Astrocyte of the spinal cord (primary cell): ENCODE results near the gene AADACL4.
A peak's percentile ranks its signal among the peaks of the same experiment; 100 is the strongest.
"Not testable (repeated sequence)": the region's sequence is repeated elsewhere in the genome, so short reads cannot be mapped to it uniquely, and the experiment has no call there.

Experiments used
- DNase-seq: peaks from one replicate; pipeline ENCODE4 v3.0.0; 2011; ENCODE audit warnings: low read depth, low spot score
- H3K4me3 ChIP-seq: 2 replicates; pipeline ENCODE4 v1.5.1; 2011; ENCODE audit warnings: low read depth, mild to moderate bottlenecking, low read length, moderate library complexity
- in situ Hi-C: cut with HindIII; loops from 2 replicates; pipeline ENCODE4 v1.10.0; 2017; ENCODE audit warnings: low sequenced_read_pairs
- TF ChIP-seq, protein P1 (sequence below): IDR thresholded peaks from 2 replicates; pipeline ENCODE4 v1.5.1; 2012; ENCODE audit warnings: low read depth, mild to moderate bottlenecking, low read length, inconsistent platforms

Gene AADACL4

DNA sequence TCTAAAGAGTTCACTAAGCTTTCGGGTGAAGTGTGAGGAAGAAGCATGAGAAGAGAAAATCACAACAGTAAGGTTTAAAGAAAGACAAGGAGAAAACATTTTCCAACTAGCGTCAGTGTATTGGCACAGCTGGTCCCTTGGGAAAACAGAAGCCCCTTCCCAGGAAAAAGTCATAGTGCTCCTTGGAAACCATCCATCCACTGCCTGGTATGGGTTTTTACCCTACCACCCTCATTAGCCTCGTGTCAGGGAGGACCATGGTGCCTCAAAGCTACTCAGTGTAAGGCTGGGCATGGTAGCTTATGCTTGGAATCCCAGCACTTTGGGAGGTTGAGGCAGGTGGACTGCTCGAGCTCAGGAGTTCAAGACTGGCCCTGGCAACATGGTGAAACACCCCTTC, 12.7 kb downstream of the AADACL4 start:
- TF ChIP-seq, protein P1, sequence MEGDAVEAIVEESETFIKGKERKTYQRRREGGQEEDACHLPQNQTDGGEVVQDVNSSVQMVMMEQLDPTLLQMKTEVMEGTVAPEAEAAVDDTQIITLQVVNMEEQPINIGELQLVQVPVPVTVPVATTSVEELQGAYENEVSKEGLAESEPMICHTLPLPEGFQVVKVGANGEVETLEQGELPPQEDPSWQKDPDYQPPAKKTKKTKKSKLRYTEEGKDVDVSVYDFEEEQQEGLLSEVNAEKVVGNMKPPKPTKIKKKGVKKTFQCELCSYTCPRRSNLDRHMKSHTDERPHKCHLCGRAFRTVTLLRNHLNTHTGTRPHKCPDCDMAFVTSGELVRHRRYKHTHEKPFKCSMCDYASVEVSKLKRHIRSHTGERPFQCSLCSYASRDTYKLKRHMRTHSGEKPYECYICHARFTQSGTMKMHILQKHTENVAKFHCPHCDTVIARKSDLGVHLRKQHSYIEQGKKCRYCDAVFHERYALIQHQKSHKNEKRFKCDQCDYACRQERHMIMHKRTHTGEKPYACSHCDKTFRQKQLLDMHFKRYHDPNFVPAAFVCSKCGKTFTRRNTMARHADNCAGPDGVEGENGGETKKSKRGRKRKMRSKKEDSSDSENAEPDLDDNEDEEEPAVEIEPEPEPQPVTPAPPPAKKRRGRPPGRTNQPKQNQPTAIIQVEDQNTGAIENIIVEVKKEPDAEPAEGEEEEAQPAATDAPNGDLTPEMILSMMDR = no peak
- H3K4me3 ChIP-seq = no peak overlapping the region
- in situ Hi-C loops = no loop called here
- DNase-seq = no peak

DNA sequence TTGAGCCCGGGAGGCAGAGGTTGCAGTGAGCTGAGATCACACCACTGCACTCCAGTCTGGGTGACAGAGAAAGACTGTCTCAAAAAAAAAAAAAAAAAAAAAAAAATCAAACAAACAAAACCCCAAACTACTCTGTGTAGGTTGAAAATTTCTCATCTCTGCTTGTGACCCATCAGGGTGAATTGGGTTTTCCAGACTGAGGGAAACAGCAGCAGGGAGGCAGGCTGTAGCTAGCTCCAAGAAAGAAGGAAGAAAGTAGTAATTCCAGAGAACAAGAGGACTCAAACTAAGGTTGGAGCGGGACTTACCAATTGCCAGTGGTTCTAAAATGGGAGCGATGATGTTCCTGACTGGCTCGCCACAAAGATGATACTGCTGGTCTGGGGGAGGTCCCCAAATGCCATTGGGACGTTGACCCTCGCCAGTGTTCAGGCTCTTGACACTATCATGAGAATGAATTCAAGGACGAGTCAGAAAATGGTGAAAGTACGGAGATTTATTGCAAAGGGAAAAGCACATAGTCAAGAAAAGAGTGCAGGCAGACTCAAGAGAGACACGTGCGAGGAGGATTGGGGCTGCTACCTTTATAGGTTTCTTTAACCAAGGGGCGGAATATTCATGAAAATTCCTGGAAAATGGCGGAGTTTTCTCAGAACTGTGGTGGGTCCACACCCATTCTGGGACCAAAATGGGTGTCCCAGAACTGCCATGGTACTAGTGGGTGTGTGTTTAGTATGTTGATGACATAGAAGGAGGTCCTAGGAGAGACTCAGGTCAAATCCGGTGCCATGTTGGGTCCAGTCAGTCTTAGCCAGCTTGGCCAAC, 13.4 kb downstream of the AADACL4 start:
- in situ Hi-C loops = no loop called here
- H3K4me3 ChIP-seq = no peak overlapping the region
- TF ChIP-seq, protein P1 = no peak
- DNase-seq = no peak

DNA sequence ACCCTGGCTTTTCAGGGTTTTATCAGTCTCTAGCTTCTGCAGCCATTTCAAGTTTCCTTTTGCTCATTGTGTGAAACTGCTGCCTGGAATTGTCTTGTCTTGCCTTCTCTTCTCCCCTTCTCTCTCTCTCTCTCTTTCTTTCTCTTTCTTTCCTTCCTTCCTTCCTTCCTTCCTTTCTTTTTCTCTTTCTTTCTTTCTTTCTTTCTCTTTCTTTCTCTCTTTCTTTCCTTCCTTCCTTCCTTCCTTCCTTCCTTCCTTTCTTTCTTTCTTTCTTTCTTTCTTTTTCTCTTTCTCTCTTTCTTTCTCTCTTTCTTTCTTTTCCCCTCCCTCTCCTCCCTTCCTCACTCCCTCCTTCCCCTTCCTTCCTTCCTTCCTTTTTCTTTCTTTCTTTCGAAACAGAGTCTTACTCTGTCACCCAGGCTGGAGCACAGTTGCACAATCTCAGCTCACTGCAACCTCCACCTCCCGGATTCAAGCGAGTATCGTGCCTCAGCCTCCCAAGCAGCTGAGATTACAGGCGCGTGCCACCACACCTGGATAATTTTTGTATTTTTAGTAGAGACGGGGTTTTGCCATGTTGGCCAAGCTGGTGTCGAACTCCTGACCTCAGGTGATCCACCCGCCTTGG, 14.1 kb downstream of the AADACL4 start:
- DNase-seq, in situ Hi-C loops, H3K4me3 ChIP-seq: not testable (repeated sequence)

DNA sequence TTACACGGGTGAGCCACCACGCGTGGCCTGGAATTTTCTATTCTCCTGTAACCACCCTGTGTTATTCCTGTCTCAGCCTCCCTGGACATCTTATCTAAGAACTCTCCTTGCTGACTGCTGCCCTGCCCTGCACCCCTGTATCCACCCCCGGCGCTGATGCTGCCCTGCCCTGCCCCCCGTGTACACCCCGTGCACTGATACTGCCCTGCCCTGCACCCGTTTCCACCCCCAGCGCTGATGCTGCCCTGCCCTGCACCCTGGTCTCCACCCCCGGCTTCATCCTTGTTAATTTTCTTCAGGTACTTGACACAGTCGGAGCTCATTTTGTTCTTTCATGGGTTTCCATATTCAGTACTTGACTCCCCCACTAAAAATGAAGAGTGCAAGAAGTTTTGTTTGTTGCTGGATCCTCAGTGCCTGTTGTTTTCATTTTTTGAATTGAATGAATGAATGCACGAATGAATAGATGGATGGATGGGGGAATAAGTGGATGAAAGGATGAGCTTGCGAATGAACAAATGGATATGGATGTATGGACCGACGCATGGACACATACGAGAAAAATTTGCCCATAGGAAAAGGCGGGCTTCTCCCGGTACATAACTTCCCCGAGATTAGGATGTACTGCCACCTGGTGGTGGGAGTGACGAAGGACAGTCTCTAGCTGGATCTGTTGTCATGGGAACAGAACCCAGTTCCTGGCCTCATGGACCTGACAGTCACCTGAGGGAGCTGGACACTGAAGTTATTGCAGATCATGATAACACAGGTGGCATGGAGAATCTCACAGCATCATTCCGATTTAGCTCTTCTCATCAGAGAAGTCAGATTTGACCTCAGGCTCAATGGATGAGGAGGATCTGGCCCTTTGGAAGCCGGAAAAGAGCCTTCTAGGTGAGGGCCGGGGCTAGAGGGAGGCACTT, 14.9 kb downstream of the AADACL4 start:
- DNase-seq = peak; percentile 74
- no peak overlapping the region for H3K4me3 ChIP-seq
- TF ChIP-seq, protein P1 = peak; percentile 93
- in situ Hi-C loops = no loop called here

DNA sequence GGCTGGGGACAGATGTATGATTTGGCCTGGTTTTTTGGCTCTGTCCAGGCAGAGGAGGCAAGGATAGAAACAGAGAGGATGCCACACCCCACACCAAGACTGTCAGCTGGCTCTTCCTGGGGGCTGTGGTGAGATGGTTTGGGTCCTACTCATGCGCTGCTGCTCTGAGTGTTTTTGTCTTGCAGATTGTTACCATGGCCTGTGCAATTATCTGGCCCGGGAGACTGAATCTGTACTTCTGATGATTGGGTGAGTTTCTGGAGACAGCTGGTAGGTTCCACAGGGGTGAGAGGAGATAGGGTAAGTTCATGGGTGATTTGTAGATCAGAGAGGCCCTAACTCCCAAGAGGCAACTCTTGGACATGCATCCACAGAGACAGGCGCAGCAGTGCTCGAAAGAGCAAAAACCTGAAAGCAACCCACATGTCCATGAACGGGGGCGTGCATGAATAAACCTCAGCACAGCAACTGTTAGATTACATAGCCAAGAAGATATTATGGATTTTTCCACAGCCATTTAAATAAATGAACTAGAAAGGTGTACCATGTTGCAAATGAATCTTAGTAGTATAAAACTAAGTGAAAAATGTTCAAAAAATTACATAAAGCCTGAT, 17.8 kb downstream of the AADACL4 start:
- TF ChIP-seq, protein P1 = no peak
- in situ Hi-C loops = no loop called here
- DNase-seq = no peak
- H3K4me3 ChIP-seq = no peak overlapping the region

DNA sequence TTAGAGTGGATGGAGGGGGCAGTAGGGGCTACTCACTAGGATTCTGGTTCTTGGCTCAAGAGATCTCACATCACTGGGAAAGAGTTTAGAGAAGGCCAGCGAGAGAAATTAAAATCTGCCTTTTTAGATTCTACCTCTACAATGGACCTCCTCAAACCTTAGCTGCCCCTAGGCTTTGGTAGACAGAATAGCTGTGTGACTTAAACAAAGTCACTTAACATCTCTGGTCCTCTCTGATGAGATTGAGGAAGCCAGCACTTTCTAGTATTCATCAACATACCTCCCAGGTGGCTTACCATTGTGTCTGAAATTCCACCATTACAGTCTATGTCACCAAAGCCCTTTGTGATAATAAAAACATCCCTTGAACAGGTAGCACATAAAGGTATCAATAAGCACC, 18.7 kb downstream of the AADACL4 start:
- in situ Hi-C loops = no loop called here
- TF ChIP-seq, protein P1 = no peak
- no peak overlapping the region for H3K4me3 ChIP-seq
- DNase-seq = no peak
